ENCODE measurements around the gene ZNF496.
A peak's percentile ranks its signal among the peaks of the same experiment; 100 is the strongest.

The ZNF496 gene

GRCh38 chr1:247362153-247362552, 30.5 kb upstream of the ZNF496 start:
- TF ChIP-seq CTCF (conservative IDR thresholded peaks at IDR 0.05; ENCODE audit: low read depth, low read length), result no peak
- no peak for DNase-seq (ENCODE audit: low read depth)
- H3K4me3 ChIP-seq (ENCODE audit: low read depth, low read length), result no peak overlapping the region

GRCh38 chr1:247360991-247361731, 29.5 kb upstream of the ZNF496 start:
- peak; percentile 65 for DNase-seq (ENCODE audit: low read depth)

GRCh38 chr1:247360116-247360898, 28.6 kb upstream of the ZNF496 start:
- DNase-seq (ENCODE audit: low read depth), result peak; percentile 33
- H3K4me3 ChIP-seq (ENCODE audit: low read depth, low read length), result no peak overlapping the region
- TF ChIP-seq CTCF (conservative IDR thresholded peaks at IDR 0.05; ENCODE audit: low read depth, low read length), result no peak

More at GRCh38 chr1:247360991-247361731, 29.5 kb upstream of the ZNF496 start:
- no peak overlapping the region for H3K4me3 ChIP-seq (ENCODE audit: low read depth, low read length)
- no peak for TF ChIP-seq CTCF (conservative IDR thresholded peaks at IDR 0.05; ENCODE audit: low read depth, low read length)

GRCh38 chr1:247359559-247359958, 27.9 kb upstream of the ZNF496 start:
- no peak for DNase-seq (ENCODE audit: low read depth)
- TF ChIP-seq CTCF (conservative IDR thresholded peaks at IDR 0.05; ENCODE audit: low read depth, low read length), result no peak
- no peak overlapping the region for H3K4me3 ChIP-seq (ENCODE audit: low read depth, low read length)

GRCh38 chr1:247358920-247359319, 27.3 kb upstream of the ZNF496 start:
- no peak for TF ChIP-seq CTCF (conservative IDR thresholded peaks at IDR 0.05; ENCODE audit: low read depth, low read length)
- peak; percentile 57 for DNase-seq (ENCODE audit: low read depth)
- H3K4me3 ChIP-seq (ENCODE audit: low read depth, low read length), result no peak overlapping the region

GRCh38 chr1:247357781-247358211, 26.1 kb upstream of the ZNF496 start:
- DNase-seq (ENCODE audit: low read depth), result peak; percentile 66
- no peak overlapping the region for H3K4me3 ChIP-seq (ENCODE audit: low read depth, low read length)
- no peak for TF ChIP-seq CTCF (conservative IDR thresholded peaks at IDR 0.05; ENCODE audit: low read depth, low read length)
